GM21529 (cell line): ENCODE data around the gene STOM.

Experiments used
- ATAC-seq: cut with Tn5 transposase; IDR thresholded peaks from one replicate; pipeline ENCODE4 v1.9.1; 2021; ENCODE audit not compliant: unreplicated experiment

The STOM gene

GRCh38 chr9:121350993-121351561 is 19.0 kb downstream of the STOM start:
- ATAC-seq: no peak

GRCh38 chr9:121350036-121350435 is 20.0 kb downstream of the STOM start:
- ATAC-seq: no peak

- ATAC-seq: no peak
Measured at GRCh38 chr9:121349009-121349408, 21.0 kb downstream of the STOM start.

DNA sequence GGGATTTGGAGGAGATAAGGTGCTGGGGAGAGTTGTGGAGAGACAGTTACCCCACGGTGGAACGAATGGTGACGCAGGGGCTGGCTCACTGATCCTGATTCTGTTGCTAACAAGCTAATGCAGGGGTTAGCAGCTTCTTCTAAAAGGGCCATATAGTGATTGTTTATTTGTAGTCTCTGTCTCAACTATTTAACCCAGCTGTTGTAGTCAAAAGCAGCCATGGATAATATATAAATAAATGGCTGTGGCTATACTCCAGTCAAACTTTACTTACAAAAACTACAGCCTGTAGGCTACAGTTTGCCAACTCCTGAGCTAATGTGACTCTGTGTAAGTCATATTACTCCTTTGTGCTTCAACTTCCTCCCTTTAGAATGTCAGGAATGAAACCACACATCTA is 21.8 kb downstream of the STOM start:
- ATAC-seq: no peak

DNA sequence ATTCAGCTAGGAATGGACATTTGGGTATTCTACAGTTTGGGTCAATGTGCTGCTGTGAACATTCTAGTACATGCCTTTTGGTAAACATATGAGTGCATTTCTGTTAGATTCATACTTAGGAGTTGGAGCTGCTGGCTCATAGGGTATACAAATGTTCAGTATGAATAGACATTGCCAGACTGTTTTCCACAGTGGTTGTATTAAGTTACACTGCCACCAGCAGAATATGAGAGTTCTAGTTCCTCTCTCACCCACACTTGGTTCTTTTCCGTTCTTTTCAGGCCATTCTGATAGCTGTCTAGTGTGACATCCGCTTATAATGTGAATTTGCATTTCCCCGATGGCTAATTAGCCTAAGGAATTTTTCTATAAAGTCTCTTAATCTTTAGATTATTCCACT is 25.0 kb downstream of the STOM start:
- no peak for ATAC-seq

GRCh38 chr9:121344184-121344583 is 25.9 kb downstream of the STOM start:
- ATAC-seq: no peak

- ATAC-seq: peak; percentile 89
Measured at GRCh38 chr9:121340676-121341392, 29.2 kb downstream of the STOM start.

- ATAC-seq: no peak
Measured at GRCh38 chr9:121339437-121339836, 30.6 kb downstream of the STOM start.

DNA sequence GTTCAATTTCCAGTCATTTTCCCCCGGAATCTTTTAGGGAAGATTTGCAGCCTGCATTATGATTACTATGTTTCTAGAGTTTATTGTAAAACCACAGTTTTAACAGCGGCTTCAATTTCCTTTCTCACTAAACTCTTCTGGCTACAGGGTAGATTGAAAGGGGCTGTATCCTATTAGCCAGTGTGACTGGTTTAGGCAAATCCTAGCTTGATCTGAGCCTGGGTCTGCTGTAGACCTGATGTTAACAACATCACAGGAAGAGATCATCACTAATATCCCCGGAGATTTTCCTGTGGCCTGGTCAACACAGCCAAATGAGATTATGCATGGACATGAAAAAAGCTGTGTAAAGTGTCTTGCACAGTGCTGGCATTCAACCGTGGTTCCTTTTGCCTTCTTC is 33.4 kb downstream of the STOM start:
- ATAC-seq: no peak

- ATAC-seq: no peak
Measured at GRCh38 chr9:121333950-121334773, 35.9 kb downstream of the STOM start.

DNA sequence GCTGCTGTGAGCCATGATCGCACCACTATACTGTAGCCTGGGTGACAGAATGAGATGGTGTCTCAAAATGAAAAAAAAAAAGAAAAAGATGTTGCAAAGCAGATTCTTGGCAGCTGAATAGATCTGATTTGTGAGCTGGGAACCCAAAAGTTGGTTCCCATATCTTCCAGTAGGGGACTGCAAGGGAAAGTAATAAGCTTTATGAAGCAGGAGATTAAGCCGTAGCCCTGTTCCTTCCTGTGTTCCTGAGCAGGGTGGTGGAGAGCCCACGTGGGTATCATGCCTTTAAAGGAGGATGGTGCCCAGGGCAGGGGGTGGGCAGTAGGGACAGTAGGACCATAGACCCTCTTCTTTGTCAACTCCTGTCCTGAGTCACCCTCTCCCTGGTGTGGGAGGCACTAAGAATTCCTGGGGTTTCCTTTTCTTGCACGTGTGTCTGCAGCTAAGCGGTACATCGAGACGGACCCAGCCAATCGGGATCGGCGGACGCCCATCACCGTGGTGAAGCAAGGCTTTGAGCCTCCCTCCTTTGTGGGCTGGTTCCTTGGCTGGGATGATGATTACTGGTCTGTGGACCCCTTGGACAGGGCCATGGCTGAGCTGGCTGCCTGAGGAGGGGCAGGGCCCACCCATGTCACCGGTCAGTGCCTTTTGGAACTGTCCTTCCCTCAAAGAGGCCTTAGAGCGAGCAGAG is 37.9 kb downstream of the STOM start:
- no peak for ATAC-seq

- ATAC-seq: no peak
Measured at GRCh38 chr9:121331549-121331948, 38.5 kb downstream of the STOM start.

GRCh38 chr9:121328876-121329681 is 41.0 kb downstream of the STOM start:
- no peak for ATAC-seq

DNA sequence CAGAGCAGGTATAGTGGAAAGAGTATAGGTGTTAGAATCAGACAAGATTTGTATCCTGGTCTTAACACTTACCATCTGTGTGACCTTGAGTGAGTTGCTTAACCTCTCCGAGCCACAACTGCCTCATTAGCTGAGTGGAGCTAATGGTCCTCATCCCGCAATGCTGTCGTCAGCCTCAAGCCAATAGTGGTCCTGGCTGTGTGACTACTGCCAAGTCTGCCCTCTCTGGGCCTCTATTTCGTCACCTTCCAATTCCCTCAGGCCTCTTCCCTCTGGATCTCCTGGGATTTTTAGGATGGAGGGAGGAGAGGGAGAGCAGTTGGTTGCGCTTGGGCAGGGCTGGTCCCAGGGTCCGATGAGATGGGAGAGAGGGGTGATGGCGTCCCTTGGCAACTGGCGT is 41.6 kb downstream of the STOM start:
- ATAC-seq: no peak

DNA sequence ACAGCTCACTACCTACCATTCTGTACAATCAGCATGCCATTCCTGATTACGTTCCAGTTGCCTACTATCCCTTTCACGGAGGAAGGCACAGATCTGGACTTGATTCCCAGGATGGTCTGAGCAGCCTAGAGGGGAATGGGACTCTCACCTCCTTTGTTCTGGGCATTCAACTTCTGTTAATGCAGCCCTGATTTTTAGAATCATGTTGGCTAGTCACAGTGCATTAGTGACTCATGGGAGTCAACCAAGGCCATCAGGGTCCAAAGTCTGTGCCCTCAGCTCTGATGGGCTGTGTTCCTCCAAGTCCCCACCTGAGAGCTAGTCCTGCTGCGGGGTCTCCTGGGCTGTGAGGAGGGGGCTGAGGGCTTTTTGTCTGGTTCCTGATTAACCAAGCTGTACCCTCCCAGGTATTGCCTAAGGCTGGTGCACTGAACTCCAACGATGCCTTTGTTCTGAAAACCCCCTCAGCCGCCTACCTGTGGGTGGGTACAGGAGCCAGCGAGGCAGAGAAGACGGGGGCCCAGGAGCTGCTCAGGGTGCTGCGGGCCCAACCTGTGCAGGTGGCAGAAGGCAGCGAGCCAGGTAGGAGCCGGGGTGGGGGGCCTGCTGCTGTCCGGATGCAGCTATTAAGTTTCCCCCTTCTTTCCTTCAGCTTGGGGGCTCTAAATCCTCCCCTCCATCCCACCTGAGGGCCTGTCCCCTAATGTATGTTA is 43.0 kb downstream of the STOM start:
- ATAC-seq: no peak

DNA sequence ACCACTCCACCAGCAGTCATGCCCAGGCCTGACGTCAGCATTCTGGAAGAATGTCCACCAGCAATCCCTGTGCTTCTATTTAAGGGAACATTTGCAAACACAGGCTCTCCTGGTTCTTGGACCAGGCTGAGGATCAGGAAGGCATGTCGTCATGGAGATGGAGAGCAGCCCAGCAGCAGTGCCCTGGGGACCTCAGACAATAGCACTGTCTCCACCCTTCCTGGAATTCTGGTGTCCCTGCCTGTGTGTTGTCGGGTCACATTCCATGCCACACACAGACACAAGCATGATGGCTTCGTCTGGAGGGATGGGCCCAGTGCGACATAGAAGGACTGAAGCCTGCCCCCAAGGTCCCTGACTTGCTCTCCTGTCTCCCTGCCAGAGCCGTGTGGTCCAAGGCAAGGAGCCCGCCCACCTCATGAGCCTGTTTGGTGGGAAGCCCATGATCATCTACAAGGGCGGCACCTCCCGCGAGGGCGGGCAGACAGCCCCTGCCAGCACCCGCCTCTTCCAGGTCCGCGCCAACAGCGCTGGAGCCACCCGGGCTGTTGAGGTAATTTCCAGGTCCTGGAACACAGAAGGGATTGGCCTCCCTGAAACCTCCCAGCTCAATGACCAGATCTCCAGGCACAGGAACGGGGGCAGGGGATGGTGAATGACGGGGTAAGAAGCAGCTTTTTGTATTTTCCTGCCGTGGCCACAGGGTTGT is 43.8 kb downstream of the STOM start:
- ATAC-seq: no peak

- ATAC-seq: no peak
Measured at GRCh38 chr9:121325387-121325786, 44.7 kb downstream of the STOM start.

DNA sequence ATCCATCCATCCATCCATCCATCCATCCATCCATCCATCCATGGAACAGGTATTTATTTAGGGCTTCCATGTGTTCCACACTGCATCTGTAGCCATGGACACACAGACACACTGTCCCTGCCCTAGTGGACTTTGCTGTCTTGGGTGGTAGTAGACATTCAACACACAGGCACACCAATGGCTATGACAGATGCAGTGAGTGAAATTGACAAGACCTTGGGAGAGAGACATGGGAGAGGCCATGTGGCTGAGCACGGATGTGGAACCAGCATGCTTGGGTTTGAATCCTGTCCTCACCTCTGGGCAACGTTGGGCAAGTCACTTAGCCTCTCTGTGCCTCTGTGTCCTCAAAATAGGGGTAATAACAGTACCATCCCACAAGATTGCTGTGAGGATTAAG is 45.3 kb downstream of the STOM start:
- no peak for ATAC-seq

GRCh38 chr9:121324316-121324715 is 45.7 kb downstream of the STOM start:
- no peak for ATAC-seq
